Measurements from ENCODE around the gene SGO2. TPM values are rescaled to one million over a fixed set of nuclear protein-coding genes. Genes with fewer than 3 reads are reported as not detected.

The SGO2 gene
- total and polyA plus RNA-seq, 3 donors from 2014 or later = 11.9 to 46.0 (median 25.1) TPM

DNA sequence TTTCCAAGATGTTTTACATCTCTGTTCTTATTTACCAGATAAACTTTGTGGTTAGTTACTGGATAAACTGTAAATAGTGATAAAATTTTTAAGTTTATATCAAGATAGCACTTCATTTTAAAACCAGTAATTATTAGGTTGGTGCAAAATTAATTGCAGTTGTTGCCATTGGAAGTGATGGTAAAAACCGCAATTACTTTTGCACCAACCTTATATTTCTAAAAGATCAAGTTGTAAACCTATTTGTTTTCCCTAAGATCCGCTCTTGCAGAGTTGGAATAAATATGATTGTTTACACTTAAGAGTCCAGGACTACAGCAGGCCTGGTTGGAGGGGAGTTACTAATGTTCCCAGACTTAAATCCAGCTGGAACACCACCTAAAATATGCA, 59.3 kb downstream of the SGO2 start:
- Histone ChIP-seq H3K4me1 (peaks cover 18% of the 10 kb centered on the region), H3K27me3 (no peaks in the 10 kb centered on the region), H3K9me3 (no peaks in the 10 kb centered on the region), H3K4me3 (peak overlapping the region; percentile 66 to 68), H3K36me3 (ENCODE audit: low read depth, missing control alignments) (no peaks in the 10 kb centered on the region), H3K27ac (peak overlapping the region; percentile 85 to 87)
- intact Hi-C loops (cut with DNase I; ENCODE audit: low total_unique reads) = loop anchor here (10.0 kb wide), 1 partner anchor 109 kb away; no protein-coding TSS in a partner anchor
- 4 to 7% methylated on average over 2 of the region's 2 CpGs for WGBS, 2 donors
- TF ChIP-seq CTCF (IDR thresholded peaks at IDR 0.05) = no peak
- no peak for DNase-seq

DNA sequence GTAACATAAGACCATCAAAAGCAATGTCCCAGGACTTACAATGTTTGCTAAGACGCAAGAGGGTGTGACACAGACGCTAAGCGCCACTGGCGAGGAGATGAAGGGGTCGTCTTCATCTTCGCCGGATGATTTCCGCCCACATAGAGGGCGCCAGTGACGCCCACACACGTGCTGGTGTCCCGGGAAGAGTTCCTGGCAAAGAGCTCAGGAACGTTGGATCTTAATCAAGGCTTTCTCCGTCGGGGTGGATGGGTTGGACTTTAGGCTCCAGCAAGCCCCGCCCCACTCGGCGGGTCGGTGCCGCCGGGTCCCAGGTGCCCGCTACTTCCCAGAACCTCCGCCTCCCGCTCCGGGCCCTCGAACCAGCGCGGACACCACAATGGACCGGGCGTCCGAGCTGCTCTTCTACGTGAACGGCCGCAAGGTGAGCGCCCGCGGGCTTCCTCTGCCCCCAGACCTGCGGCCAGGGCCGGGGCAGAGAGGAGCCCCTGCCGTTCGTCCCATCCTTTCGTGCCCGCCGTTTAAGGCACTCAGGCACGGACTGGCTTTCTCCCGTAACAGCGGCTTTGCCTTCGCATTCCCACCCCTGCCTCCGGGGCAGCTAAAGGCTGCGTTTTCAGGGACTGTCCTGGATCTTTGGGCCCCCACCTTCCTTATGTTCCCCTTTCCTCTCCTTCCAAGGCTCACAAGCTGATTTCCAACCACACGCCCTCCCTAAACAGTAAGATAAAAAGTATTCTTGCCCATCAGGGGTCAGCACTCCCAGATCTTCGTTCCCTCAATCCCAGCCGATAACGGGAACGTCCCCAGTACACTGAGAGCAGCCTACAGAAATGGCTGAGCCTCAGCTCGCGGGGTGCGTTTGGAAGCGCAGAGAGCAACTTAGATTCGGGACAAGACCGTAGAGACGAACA, 60.0 kb downstream of the SGO2 start, which contains the start of gene AOX1:
AOX1 (plus strand) TSS at position 285 of the 914 bp plus-strand sequence; CDS start at position 380, 95 bp downstream.
- H3K4me3 ChIP-seq = peak within 1 kb of the TSS; percentile 66 to 68
- H3K9me3 ChIP-seq = no peaks in the 10 kb centered on the region
- 0 to 3% methylated on average over 23 to 62 of the region's 62 CpGs for WGBS, 2 donors
- DNase-seq = peak; percentile 84
- intact Hi-C loops (cut with DNase I; ENCODE audit: low total_unique reads) = loop anchor here (10.0 kb wide), 1 partner anchor 109 kb away; no protein-coding TSS in a partner anchor
- no peaks in the 10 kb centered on the region for H3K36me3 ChIP-seq (ENCODE audit: low read depth, missing control alignments)
- peak within 1 kb of the TSS; percentile 85 to 87 for H3K27ac ChIP-seq
- no peaks in the 10 kb centered on the region for H3K27me3 ChIP-seq
- peaks cover 18% of the 10 kb centered on the region for H3K4me1 ChIP-seq
- TF ChIP-seq CTCF (IDR thresholded peaks at IDR 0.05) (no peak), POLR2A (IDR thresholded peaks at IDR 0.05) (no peak)

DNA sequence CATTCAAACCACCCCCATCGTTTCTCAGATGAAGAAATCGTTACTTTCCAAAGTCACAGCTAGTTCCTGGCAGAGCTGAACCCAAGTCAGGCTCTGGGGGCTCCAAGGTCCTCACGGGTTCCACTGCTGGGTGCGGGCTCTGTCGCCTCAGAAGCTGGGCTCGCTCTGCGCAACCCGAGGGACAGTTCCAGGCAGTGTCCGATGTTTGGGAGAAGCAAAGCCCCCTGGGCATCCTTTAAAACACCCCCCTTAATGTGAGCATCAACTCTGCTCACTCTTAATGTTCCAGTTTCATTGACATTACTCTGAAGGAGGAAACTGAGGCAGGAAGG, 60.6 kb downstream of the SGO2 start:
- H3K9me3 ChIP-seq = no peaks in the 10 kb centered on the region
- intact Hi-C loops (cut with DNase I; ENCODE audit: low total_unique reads) = loop anchor here (10.0 kb wide), 1 partner anchor 108 kb away; no protein-coding TSS in a partner anchor

GRCh38 chr2:200587007-200587616, 61.1 kb downstream of the SGO2 start:
- 60% methylated on average over 9 of the region's 9 CpGs for WGBS, 2 donors
- Histone ChIP-seq H3K27ac (peak overlapping the region; percentile 85 to 87), H3K27me3 (no peaks in the 10 kb centered on the region), H3K9me3 (no peaks in the 10 kb centered on the region), H3K36me3 (ENCODE audit: low read depth, missing control alignments) (no peaks in the 10 kb centered on the region), H3K4me3 (peak overlapping the region; percentile 66 to 68), H3K4me1 (peaks cover 18% of the 10 kb centered on the region)
- intact Hi-C loops (cut with DNase I; ENCODE audit: low total_unique reads) = loop anchor here (10.0 kb wide), 1 partner anchor 108 kb away; no protein-coding TSS in a partner anchor
- DNase-seq = no peak
- TF ChIP-seq CTCF (IDR thresholded peaks at IDR 0.05) (no peak), POLR2A (IDR thresholded peaks at IDR 0.05) (no peak)

More for the DNA sequence above, 60.6 kb downstream of the SGO2 start:
- peaks cover 18% of the 10 kb centered on the region for H3K4me1 ChIP-seq
- DNase-seq = no peak
- H3K4me3 ChIP-seq = peak overlapping the region; percentile 66 to 68
- WGBS, 2 donors = 0 to 28% methylated on average over 1 to 9 of the region's 9 CpGs
- TF ChIP-seq POLR2A (IDR thresholded peaks at IDR 0.05) = no peak
- no peak for TF ChIP-seq CTCF (IDR thresholded peaks at IDR 0.05)
- H3K36me3 ChIP-seq (ENCODE audit: low read depth, missing control alignments) = no peaks in the 10 kb centered on the region
- no peaks in the 10 kb centered on the region for H3K27me3 ChIP-seq
- H3K27ac ChIP-seq = peak overlapping the region; percentile 85 to 87
